GM23338 (cell line): ENCODE data around the gene NSUN7. TPM values are rescaled to one million over a fixed set of nuclear protein-coding genes. Genes with fewer than 3 reads are reported as not detected.

Source experiments
- ATAC-seq: fragments of 200-7000 bp; cut with Tn5 transposase; 3 replicates; pipeline ENCODE4 v1.9.1; 2020
- DNase-seq: peaks from one replicate; pipeline ENCODE4 v3.0.0-alpha.2; 2015; ENCODE audit warnings: low spot score
- H2AFZ ChIP-seq: fragments of 200-600 bp; sonication (generic); 2 replicates; pipeline ENCODE4 v1.8.0; 2016; ENCODE audit warnings: antibody characterized with exemption, mild to moderate bottlenecking, moderate library complexity
- H3F3A ChIP-seq: fragments of 200-600 bp; sonication (generic); replicated peaks from 2 replicates; pipeline ENCODE4 v1.8.0; 2017; ENCODE audit warnings: antibody characterized with exemption, mixed run types, low read depth
- H3K27ac ChIP-seq: fragments of 200-600 bp; sonication (generic); 2 replicates; pipeline ENCODE4 v1.6.1; 2016; ENCODE audit warnings: low read depth
- H3K27me3 ChIP-seq: fragments of 200-600 bp; sonication (generic); 2 replicates; pipeline ENCODE4 v1.8.0; 2016; ENCODE audit warnings: mild to moderate bottlenecking, mixed run types, moderate library complexity; ENCODE audit not compliant: insufficient read depth
- H3K36me3 ChIP-seq: fragments of 200-600 bp; sonication (generic); 2 replicates; pipeline ENCODE4 v1.8.0; 2016; ENCODE audit warnings: mild to moderate bottlenecking; ENCODE audit not compliant: insufficient read depth
- H3K4me1 ChIP-seq: fragments of 200-600 bp; sonication (generic); 2 replicates; pipeline ENCODE4 v1.8.0; 2016; ENCODE audit warnings: mild to moderate bottlenecking, moderate library complexity; ENCODE audit not compliant: insufficient read depth
- H3K4me2 ChIP-seq: fragments of 200-600 bp; sonication (generic); 2 replicates; pipeline ENCODE4 v1.7.1; 2017; ENCODE audit warnings: mixed run types
- H3K4me3 ChIP-seq: fragments of 200-600 bp; sonication (generic); 2 replicates; pipeline ENCODE4 v1.6.1; 2016; ENCODE audit warnings: mixed run types
- H3K79me2 ChIP-seq: fragments of 200-600 bp; sonication (generic); replicated peaks from 2 replicates; pipeline ENCODE4 v1.8.0; 2017; ENCODE audit warnings: mild to moderate bottlenecking; ENCODE audit not compliant: insufficient read depth
- H3K9me2 ChIP-seq: fragments of 200-600 bp; sonication (generic); 2 replicates; pipeline ENCODE4 v1.8.0; 2017; ENCODE audit not compliant: insufficient read depth
- H4K20me1 ChIP-seq: fragments of 200-600 bp; sonication (generic); replicated peaks from 2 replicates; pipeline ENCODE4 v1.8.0; 2017; ENCODE audit warnings: mild to moderate bottlenecking; ENCODE audit not compliant: insufficient read depth
- H3K27ac Mint-ChIP-seq: 2 replicates; pipeline ENCODE4 v1.8.0; 2020; ENCODE audit warnings: inconsistent platforms, mild to moderate bottlenecking, moderate library complexity, mixed read lengths
- H3K27me3 Mint-ChIP-seq: 3 replicates; pipeline ENCODE4 v1.8.0; 2022; ENCODE audit warnings: low read depth, mild to moderate bottlenecking, moderate library complexity, mixed read lengths, inconsistent platforms; ENCODE audit not compliant: insufficient read depth, poor library complexity
- H3K36me3 Mint-ChIP-seq: 3 replicates; pipeline ENCODE4 v1.8.0; 2021; ENCODE audit warnings: low read depth, mild to moderate bottlenecking, inconsistent platforms, moderate library complexity, mixed read lengths
- H3K4me1 Mint-ChIP-seq: 3 replicates; pipeline ENCODE4 v1.8.0; 2020; ENCODE audit warnings: mild to moderate bottlenecking, inconsistent platforms, mixed read lengths
- H3K4me3 Mint-ChIP-seq: 3 replicates; pipeline ENCODE4 v1.8.0; 2021; ENCODE audit warnings: moderate library complexity, mild to moderate bottlenecking, inconsistent platforms, mixed read lengths
- H3K9me3 Mint-ChIP-seq: 3 replicates; pipeline ENCODE4 v1.8.0; 2020; ENCODE audit warnings: moderate library complexity, mild to moderate bottlenecking, inconsistent platforms, mixed read lengths
- EZH2phosphoT487 ChIP-seq: fragments of 200-600 bp; sonication (generic); IDR thresholded peaks from one replicate; pipeline ENCODE4 v1.8.1; 2018; ENCODE audit warnings: antibody characterized with exemption; ENCODE audit not compliant: unreplicated experiment
- JUNB ChIP-seq: IDR thresholded peaks from one replicate; pipeline ENCODE4 v1.6.1; 2016; ENCODE audit warnings: antibody characterized with exemption; ENCODE audit not compliant: unreplicated experiment
- NANOG ChIP-seq: IDR thresholded peaks from 2 replicates; pipeline ENCODE4 v1.6.1; 2016; ENCODE audit warnings: antibody characterized with exemption, borderline replicate concordance
- ZNF114 ChIP-seq: fragments of 250-450 bp; sonication (Bioruptor Pico); IDR thresholded peaks from 2 replicates; pipeline ENCODE4 v1.5.0; 2020; ENCODE audit warnings: mild to moderate bottlenecking, moderate library complexity
- polyA plus RNA-seq: library from polyadenylated mRNA; unstranded; fragments of >200 nt; fragmentation: Nextera tagmentation; extraction: Ambion mirVana; gene quantifications from 2 replicates; pipeline ENCODE4 v1.2.1, GENCODE V29; 2016
- total RNA-seq: library from RNA; depleted of rRNA; stranded (reverse); fragments of >200 nt; shearing (Covaris generic); gene quantifications from 2 replicates; pipeline ENCODE4 v1.2.3, GENCODE V29; 2014
- TF ChIP-seq, protein P1 (sequence below): IDR thresholded peaks from 2 replicates; pipeline ENCODE4 v1.6.1; 2016; ENCODE audit warnings: antibody characterized with exemption
- TF ChIP-seq, protein P2 (sequence below): IDR thresholded peaks from one replicate; pipeline ENCODE4 v1.6.1; 2018; ENCODE audit warnings: antibody characterized with exemption; ENCODE audit not compliant: unreplicated experiment
- TF ChIP-seq, protein P3 (sequence below), 2 experiments: fragments of 200-600 bp in 1 of 2; sonication (generic) in 1 of 2; conservative IDR thresholded peaks; 2 replicates each; pipeline versions ENCODE4 v1.5.1 to v1.6.1; 2016 to 2017; ENCODE audit warnings: antibody characterized with exemption in 2 of 2, low read depth in 2 of 2, mild to moderate bottlenecking in 2 of 2, moderate library complexity in 1 of 2

The NSUN7 gene
- total and polyA plus RNA-seq, 2 experiments from 2014 or later: 28.8 to 29.0 TPM

DNA sequence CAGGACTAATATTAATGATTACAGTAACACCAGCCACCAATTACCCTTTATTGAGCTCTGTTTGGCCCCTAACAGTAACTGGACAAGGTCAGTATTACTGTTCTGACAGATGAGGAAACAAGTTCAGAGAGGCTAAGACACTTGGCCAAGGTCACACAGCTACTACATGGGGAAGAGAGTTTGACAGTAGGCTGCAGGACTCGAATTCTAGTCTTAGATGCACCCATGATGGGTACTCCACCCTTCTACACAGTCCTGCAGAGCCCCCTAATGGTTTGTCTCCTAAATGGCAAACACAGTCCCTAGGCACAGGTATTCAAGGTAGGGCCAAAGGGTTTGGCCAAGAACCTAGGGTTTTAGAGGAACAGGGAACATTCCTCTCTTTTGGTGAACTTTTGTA lies 93.9 kb downstream of the NSUN7 start:
- no peak overlapping the region for H3K4me3 ChIP-seq

DNA sequence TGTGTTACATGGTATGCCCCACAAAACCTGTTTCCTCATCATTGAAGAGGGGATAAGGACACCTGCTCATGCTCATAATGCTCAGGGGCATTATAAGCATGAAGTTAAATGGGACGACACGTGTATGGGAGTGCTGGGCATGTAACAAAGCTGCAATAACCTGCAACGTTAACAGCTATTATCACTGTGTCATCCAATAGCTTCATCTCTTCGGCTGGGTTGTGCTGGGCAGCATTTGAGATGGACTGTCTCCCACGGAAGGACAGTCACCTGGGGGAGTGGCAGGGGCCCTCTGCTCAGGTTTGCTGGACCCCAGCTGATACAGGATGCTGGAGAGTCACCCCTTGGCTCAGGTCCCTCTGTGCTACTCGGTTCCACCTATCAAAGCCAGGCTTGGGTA lies 94.5 kb downstream of the NSUN7 start:
- Histone ChIP-seq H2AFZ (no peak overlapping the region), H3K4me1 (peaks cover 33% of the 10 kb centered on the region), H3K27me3 (no peaks in the 10 kb centered on the region), H4K20me1 (peaks cover 32% of the 10 kb centered on the region), H3F3A (0 out of 2 replicates have a peak, but pooled peaks cover 6% of the 10 kb centered on the region), H3K79me2 (peaks cover 75% of the 10 kb centered on the region), H3K9me2 (no peaks in the 10 kb centered on the region; the same call in 1 of the 2 replicates), H3K36me3 (no peaks in the 10 kb centered on the region), H3K4me2 (no peak overlapping the region), H3K27ac (no peak overlapping the region), H3K4me3 (no peak overlapping the region)
- H3K27ac Mint-ChIP-seq: no peak overlapping the region
- H3K36me3 Mint-ChIP-seq: peaks cover 5% of the 10 kb centered on the region; the same call in 2 of the 3 replicates
- TF ChIP-seq NANOG: no peak
- no peak for TF ChIP-seq JUNB
- TF ChIP-seq, protein P1, sequence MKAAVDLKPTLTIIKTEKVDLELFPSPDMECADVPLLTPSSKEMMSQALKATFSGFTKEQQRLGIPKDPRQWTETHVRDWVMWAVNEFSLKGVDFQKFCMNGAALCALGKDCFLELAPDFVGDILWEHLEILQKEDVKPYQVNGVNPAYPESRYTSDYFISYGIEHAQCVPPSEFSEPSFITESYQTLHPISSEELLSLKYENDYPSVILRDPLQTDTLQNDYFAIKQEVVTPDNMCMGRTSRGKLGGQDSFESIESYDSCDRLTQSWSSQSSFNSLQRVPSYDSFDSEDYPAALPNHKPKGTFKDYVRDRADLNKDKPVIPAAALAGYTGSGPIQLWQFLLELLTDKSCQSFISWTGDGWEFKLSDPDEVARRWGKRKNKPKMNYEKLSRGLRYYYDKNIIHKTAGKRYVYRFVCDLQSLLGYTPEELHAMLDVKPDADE: no peak
- TF ChIP-seq EZH2phosphoT487: no peak
- TF ChIP-seq, protein P2, sequence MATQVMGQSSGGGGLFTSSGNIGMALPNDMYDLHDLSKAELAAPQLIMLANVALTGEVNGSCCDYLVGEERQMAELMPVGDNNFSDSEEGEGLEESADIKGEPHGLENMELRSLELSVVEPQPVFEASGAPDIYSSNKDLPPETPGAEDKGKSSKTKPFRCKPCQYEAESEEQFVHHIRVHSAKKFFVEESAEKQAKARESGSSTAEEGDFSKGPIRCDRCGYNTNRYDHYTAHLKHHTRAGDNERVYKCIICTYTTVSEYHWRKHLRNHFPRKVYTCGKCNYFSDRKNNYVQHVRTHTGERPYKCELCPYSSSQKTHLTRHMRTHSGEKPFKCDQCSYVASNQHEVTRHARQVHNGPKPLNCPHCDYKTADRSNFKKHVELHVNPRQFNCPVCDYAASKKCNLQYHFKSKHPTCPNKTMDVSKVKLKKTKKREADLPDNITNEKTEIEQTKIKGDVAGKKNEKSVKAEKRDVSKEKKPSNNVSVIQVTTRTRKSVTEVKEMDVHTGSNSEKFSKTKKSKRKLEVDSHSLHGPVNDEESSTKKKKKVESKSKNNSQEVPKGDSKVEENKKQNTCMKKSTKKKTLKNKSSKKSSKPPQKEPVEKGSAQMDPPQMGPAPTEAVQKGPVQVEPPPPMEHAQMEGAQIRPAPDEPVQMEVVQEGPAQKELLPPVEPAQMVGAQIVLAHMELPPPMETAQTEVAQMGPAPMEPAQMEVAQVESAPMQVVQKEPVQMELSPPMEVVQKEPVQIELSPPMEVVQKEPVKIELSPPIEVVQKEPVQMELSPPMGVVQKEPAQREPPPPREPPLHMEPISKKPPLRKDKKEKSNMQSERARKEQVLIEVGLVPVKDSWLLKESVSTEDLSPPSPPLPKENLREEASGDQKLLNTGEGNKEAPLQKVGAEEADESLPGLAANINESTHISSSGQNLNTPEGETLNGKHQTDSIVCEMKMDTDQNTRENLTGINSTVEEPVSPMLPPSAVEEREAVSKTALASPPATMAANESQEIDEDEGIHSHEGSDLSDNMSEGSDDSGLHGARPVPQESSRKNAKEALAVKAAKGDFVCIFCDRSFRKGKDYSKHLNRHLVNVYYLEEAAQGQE: no peak
- TF ChIP-seq ZNF114 (CRISPR knock-in tag): no peak
- peaks cover 2% of the 10 kb centered on the region for H3K27me3 Mint-ChIP-seq
- DNase-seq: no peak
- peaks cover 46% of the 10 kb centered on the region for H3K4me1 Mint-ChIP-seq
- no peak overlapping the region for H3K4me3 Mint-ChIP-seq
- no peaks in the 10 kb centered on the region for H3K9me3 Mint-ChIP-seq
- no peak for ATAC-seq

More for the DNA sequence above, 93.9 kb downstream of the NSUN7 start:
- Histone ChIP-seq H3K27ac (no peak overlapping the region), H3K27me3 (no peaks in the 10 kb centered on the region), H3K9me2 (no peaks in the 10 kb centered on the region; the same call in 1 of the 2 replicates), H3K4me2 (no peak overlapping the region), H3K36me3 (no peaks in the 10 kb centered on the region), H3K4me1 (peaks cover 27% of the 10 kb centered on the region), H3K79me2 (peaks cover 75% of the 10 kb centered on the region), H2AFZ (no peak overlapping the region), H3F3A (0 out of 2 replicates have a peak, but pooled peaks cover 6% of the 10 kb centered on the region), H4K20me1 (peaks cover 34% of the 10 kb centered on the region)
- Mint-ChIP-seq H3K4me1 (peaks cover 41% of the 10 kb centered on the region), H3K4me3 (no peak overlapping the region), H3K36me3 (peaks cover 5% of the 10 kb centered on the region; the same call in 2 of the 3 replicates), H3K27me3 (peaks cover 1% of the 10 kb centered on the region), H3K9me3 (no peaks in the 10 kb centered on the region), H3K27ac (no peak overlapping the region)
- DNase-seq (peak; percentile 76), ATAC-seq (peak; percentile 37)
- no peak for TF ChIP-seq JUNB
- TF ChIP-seq, protein P3, sequence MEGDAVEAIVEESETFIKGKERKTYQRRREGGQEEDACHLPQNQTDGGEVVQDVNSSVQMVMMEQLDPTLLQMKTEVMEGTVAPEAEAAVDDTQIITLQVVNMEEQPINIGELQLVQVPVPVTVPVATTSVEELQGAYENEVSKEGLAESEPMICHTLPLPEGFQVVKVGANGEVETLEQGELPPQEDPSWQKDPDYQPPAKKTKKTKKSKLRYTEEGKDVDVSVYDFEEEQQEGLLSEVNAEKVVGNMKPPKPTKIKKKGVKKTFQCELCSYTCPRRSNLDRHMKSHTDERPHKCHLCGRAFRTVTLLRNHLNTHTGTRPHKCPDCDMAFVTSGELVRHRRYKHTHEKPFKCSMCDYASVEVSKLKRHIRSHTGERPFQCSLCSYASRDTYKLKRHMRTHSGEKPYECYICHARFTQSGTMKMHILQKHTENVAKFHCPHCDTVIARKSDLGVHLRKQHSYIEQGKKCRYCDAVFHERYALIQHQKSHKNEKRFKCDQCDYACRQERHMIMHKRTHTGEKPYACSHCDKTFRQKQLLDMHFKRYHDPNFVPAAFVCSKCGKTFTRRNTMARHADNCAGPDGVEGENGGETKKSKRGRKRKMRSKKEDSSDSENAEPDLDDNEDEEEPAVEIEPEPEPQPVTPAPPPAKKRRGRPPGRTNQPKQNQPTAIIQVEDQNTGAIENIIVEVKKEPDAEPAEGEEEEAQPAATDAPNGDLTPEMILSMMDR (conservative IDR thresholded peaks at IDR 0.05; ENCODE audit: low read depth in 2 of 2): peak; percentile 62 to 72
